OCI-LY3 (cell line): ENCODE measurements around the gene APCDD1L.

ENCODE experiments used
- H2AFZ ChIP-seq: fragments of 200-600, 300-600 bp; shearing (Covaris generic); 2 replicates; pipeline ENCODE4 v1.6.0; 2014; ENCODE audit warnings: antibody characterized with exemption, low read depth, low read length
- H3K27ac ChIP-seq: fragments of 200-600, 300-600 bp; sonication (generic); 2 replicates; pipeline ENCODE4 v1.5.1; 2014; ENCODE audit warnings: mild to moderate bottlenecking, low read length, moderate library complexity, mixed read lengths
- H3K27me3 ChIP-seq: fragments of 200-600, 300-600 bp; sonication (generic); 2 replicates; pipeline ENCODE4 v1.6.1; 2014; ENCODE audit warnings: low read depth, low read length, mixed read lengths
- H3K36me3 ChIP-seq: fragments of 200-600, 300-600 bp; sonication (generic); replicated peaks from 2 replicates; pipeline ENCODE3; 2014; ENCODE audit warnings: low read depth, low read length, mixed read lengths
- H3K4me1 ChIP-seq: fragments of 300-600, 200-600 bp; sonication (generic); 2 replicates; pipeline ENCODE4 v1.6.1; 2014; ENCODE audit warnings: low read length, mixed read lengths
- H3K4me2 ChIP-seq: fragments of 200-600, 300-600 bp; sonication (generic); 2 replicates; pipeline ENCODE4 v1.6.1; 2014; ENCODE audit warnings: low read length, mixed read lengths
- H3K4me3 ChIP-seq: fragments of 300-600, 200-600 bp; sonication (generic); 2 replicates; pipeline ENCODE4 v1.5.1; 2014; ENCODE audit warnings: antibody characterized with exemption, mild to moderate bottlenecking, low read length, moderate library complexity
- H3K79me2 ChIP-seq: fragments of 300-600, 200-600 bp; shearing (Covaris generic); 2 replicates; pipeline ENCODE4 v1.6.1; 2014; ENCODE audit warnings: mild to moderate bottlenecking, low read length, mixed read lengths
- H3K9ac ChIP-seq: fragments of 300-600, 200-600 bp; shearing (Covaris generic); 2 replicates; pipeline ENCODE4 v1.6.0; 2014; ENCODE audit warnings: mild to moderate bottlenecking, low read length, moderate library complexity
- H3K9me3 ChIP-seq: fragments of 200-600, 300-600 bp; shearing (Covaris generic); 2 replicates; pipeline ENCODE4 v1.6.1; 2014; ENCODE audit warnings: low read length, mixed read lengths; ENCODE audit not compliant: insufficient read depth
- H4K20me1 ChIP-seq: fragments of 200-600, 300-600 bp; sonication (generic); 2 replicates; pipeline ENCODE4 v1.6.1; 2016; ENCODE audit warnings: low read length, mixed read lengths; ENCODE audit not compliant: insufficient read depth
- CTCF ChIP-seq: fragments of 200-600, 300-600 bp; sonication (generic); IDR thresholded peaks from 2 replicates; pipeline ENCODE4 v1.5.1; 2014; ENCODE audit warnings: antibody characterized with exemption, low read length, low read depth
- EZH2phosphoT487 ChIP-seq: fragments of 200-600 bp; shearing (Covaris generic); IDR thresholded peaks from 2 replicates; pipeline ENCODE4 v1.6.1; 2018; ENCODE audit warnings: antibody characterized with exemption, mixed run types, low read depth

Gene APCDD1L

GRCh38 chr20:58546416-58546711, 31.2 kb upstream of the APCDD1L start:
- Histone ChIP-seq H3K27ac (no peak overlapping the region), H3K4me2 (no peak overlapping the region), H3K9ac (no peak overlapping the region), H3K9me3 (no peaks in the 10 kb centered on the region), H3K27me3 (peaks cover 61% of the 10 kb centered on the region), H4K20me1 (no peaks in the 10 kb centered on the region), H3K4me1 (no peaks in the 10 kb centered on the region), H2AFZ (no peak overlapping the region), H3K79me2 (no peaks in the 10 kb centered on the region), H3K36me3 (no peaks in the 10 kb centered on the region), H3K4me3 (no peak overlapping the region)
- TF ChIP-seq CTCF (no peak), EZH2phosphoT487 (no peak)

GRCh38 chr20:58545565-58546415, 30.6 kb upstream of the APCDD1L start:
- Histone ChIP-seq H3K27ac (no peak overlapping the region), H4K20me1 (no peaks in the 10 kb centered on the region), H3K79me2 (no peaks in the 10 kb centered on the region), H3K9me3 (no peaks in the 10 kb centered on the region), H3K4me3 (no peak overlapping the region), H3K9ac (no peak overlapping the region), H3K4me1 (no peaks in the 10 kb centered on the region), H3K27me3 (peaks cover 67% of the 10 kb centered on the region), H2AFZ (no peak overlapping the region), H3K36me3 (no peaks in the 10 kb centered on the region), H3K4me2 (no peak overlapping the region)
- no peak for TF ChIP-seq CTCF
- TF ChIP-seq EZH2phosphoT487 = no peak

GRCh38 chr20:58544891-58545290, 29.7 kb upstream of the APCDD1L start:
- no peak overlapping the region for H3K4me2 ChIP-seq
- peaks cover 67% of the 10 kb centered on the region for H3K27me3 ChIP-seq
- no peak overlapping the region for H2AFZ ChIP-seq
- H3K9me3 ChIP-seq = no peaks in the 10 kb centered on the region
- H3K4me1 ChIP-seq = no peaks in the 10 kb centered on the region
- no peak overlapping the region for H3K9ac ChIP-seq
- no peak overlapping the region for H3K27ac ChIP-seq
- no peaks in the 10 kb centered on the region for H3K79me2 ChIP-seq
- H3K36me3 ChIP-seq = no peaks in the 10 kb centered on the region
- H4K20me1 ChIP-seq = no peaks in the 10 kb centered on the region
- no peak for TF ChIP-seq EZH2phosphoT487
- no peak overlapping the region for H3K4me3 ChIP-seq

- H3K9me3 ChIP-seq = no peaks in the 10 kb centered on the region
- no peaks in the 10 kb centered on the region for H3K79me2 ChIP-seq
- H3K4me1 ChIP-seq = no peaks in the 10 kb centered on the region
- no peak overlapping the region for H3K4me3 ChIP-seq
- H3K27ac ChIP-seq = no peak overlapping the region
- no peak overlapping the region for H2AFZ ChIP-seq
- H3K36me3 ChIP-seq = no peaks in the 10 kb centered on the region
- no peaks in the 10 kb centered on the region for H4K20me1 ChIP-seq
- H3K4me2 ChIP-seq = no peak overlapping the region
- TF ChIP-seq CTCF = no peak
- H3K27me3 ChIP-seq = peaks cover 70% of the 10 kb centered on the region
- no peak overlapping the region for H3K9ac ChIP-seq
Measured at GRCh38 chr20:58544286-58544685, 29.1 kb upstream of the APCDD1L start.
